Neural cell (in vitro differentiated cells): ENCODE measurements around the gene TSHR. TPM values are rescaled to one million over a fixed set of nuclear protein-coding genes. Genes with fewer than 3 reads are reported as not detected.

Experiments
- H2AFZ ChIP-seq: fragments of 200-600, 300-800 bp; sonication (generic), shearing (Covaris generic); 2 replicates; pipeline ENCODE4 v1.6.0; 2014; ENCODE audit warnings: low read depth, mild to moderate bottlenecking, antibody characterized with exemption, low read length, moderate library complexity
- H3F3A ChIP-seq: fragments of 200-600 bp; shearing (Covaris generic); 2 replicates; pipeline ENCODE4 v1.6.1; 2016; ENCODE audit warnings: mild to moderate bottlenecking, moderate library complexity, mixed read lengths, antibody characterized with exemption, low read length; ENCODE audit not compliant: insufficient read depth, poor library complexity, severe bottlenecking
- H3K27ac ChIP-seq: fragments of 200-600, 300-800 bp; sonication (generic), shearing (Covaris generic); 2 replicates; pipeline ENCODE4 v1.5.1; 2014; ENCODE audit warnings: mild to moderate bottlenecking, low read length, moderate library complexity
- H3K27me3 ChIP-seq: fragments of 300-800, 200-600 bp; sonication (generic), shearing (Covaris generic); 2 replicates; pipeline ENCODE4 v1.6.0; 2014; ENCODE audit warnings: mild to moderate bottlenecking, low read depth, low read length, moderate library complexity; ENCODE audit not compliant: insufficient read depth
- H3K36me3 ChIP-seq: fragments of 300-800, 200-600 bp; sonication (generic), shearing (Covaris generic); 2 replicates; pipeline ENCODE4 v1.5.1; 2014; ENCODE audit warnings: mild to moderate bottlenecking, antibody characterized with exemption, low read length, moderate library complexity; ENCODE audit not compliant: insufficient read depth
- H3K4me2 ChIP-seq: fragments of 300-800, 200-600 bp; sonication (generic), shearing (Covaris generic); 2 replicates; pipeline ENCODE4 v1.6.0; 2014; ENCODE audit warnings: mild to moderate bottlenecking, low read length
- H3K4me3 ChIP-seq: fragments of 300-800, 200-600 bp; sonication (generic), shearing (Covaris generic); 2 replicates; pipeline ENCODE4 v1.5.1; 2014; ENCODE audit warnings: mild to moderate bottlenecking, low read length, moderate library complexity
- H3K79me2 ChIP-seq: fragments of 200-600 bp; shearing (Covaris generic); replicated peaks from 2 replicates; pipeline ENCODE4 v1.6.0; 2014; ENCODE audit warnings: mild to moderate bottlenecking, low read length, moderate library complexity; ENCODE audit not compliant: insufficient read depth
- H3K9ac ChIP-seq: fragments of 300-800, 200-600 bp; sonication (generic), shearing (Covaris generic); 2 replicates; pipeline ENCODE4 v1.6.1; 2016; ENCODE audit warnings: mild to moderate bottlenecking, low read length, mixed read lengths
- H3K9me2 ChIP-seq: fragments of 200-600 bp; shearing (Covaris generic); 2 replicates; pipeline ENCODE4 v1.6.1; 2016; ENCODE audit warnings: mild to moderate bottlenecking, low read length, mixed read lengths; ENCODE audit not compliant: insufficient read depth
- H3K9me3 ChIP-seq: fragments of 200-600, 300-800 bp; sonication (generic), shearing (Covaris generic); 2 replicates; pipeline ENCODE4 v1.6.1; 2016; ENCODE audit warnings: mild to moderate bottlenecking, mixed run types, low read length, moderate library complexity, mixed read lengths
- H4K20me1 ChIP-seq: fragments of 200-600 bp; shearing (Covaris generic); 2 replicates; pipeline ENCODE4 v1.6.1; 2016; ENCODE audit warnings: mild to moderate bottlenecking, mixed run types; ENCODE audit not compliant: insufficient read depth
- EP300 ChIP-seq: fragments of 450-650 bp; conservative IDR thresholded peaks from 2 replicates; pipeline ENCODE4 v1.6.1; 2014; ENCODE audit warnings: antibody characterized with exemption, mild to moderate bottlenecking, moderate library complexity; ENCODE audit not compliant: poor library complexity, severe bottlenecking
- EZH2 ChIP-seq: fragments of 200-600, 300-800 bp; shearing (Covaris generic), sonication (generic); IDR thresholded peaks from 2 replicates; pipeline ENCODE4 v1.6.1; 2014; ENCODE audit warnings: antibody characterized with exemption, low read length, borderline replicate concordance, mild to moderate bottlenecking; ENCODE audit not compliant: insufficient read depth, poor library complexity, severe bottlenecking
- MXI1 ChIP-seq: fragments of 450-650 bp; conservative IDR thresholded peaks from 2 replicates; pipeline ENCODE4 v1.6.1; 2014; ENCODE audit warnings: antibody characterized with exemption, mild to moderate bottlenecking; ENCODE audit not compliant: poor library complexity, severe bottlenecking
- POLR2AphosphoS5 ChIP-seq: IDR thresholded peaks from 2 replicates; pipeline ENCODE4 v1.6.1; 2012
- RAD21 ChIP-seq: fragments of 450-650 bp; conservative IDR thresholded peaks from 2 replicates; pipeline ENCODE4 v1.6.1; 2014; ENCODE audit warnings: antibody characterized with exemption, mild to moderate bottlenecking, moderate library complexity
- SMC3 ChIP-seq: fragments of 450-650 bp; conservative IDR thresholded peaks from 2 replicates; pipeline ENCODE4 v1.6.1; 2014; ENCODE audit warnings: antibody characterized with exemption, mild to moderate bottlenecking, moderate library complexity; ENCODE audit not compliant: poor library complexity
- TAF1 ChIP-seq: IDR thresholded peaks from 2 replicates; pipeline ENCODE4 v1.6.1; 2012; ENCODE audit warnings: low read depth
- polyA minus RNA-seq: library from RNA; depleted of rRNA, polyadenylated mRNA; stranded (reverse); fragments of >200 nt; gene quantifications from 2 replicates; pipeline ENCODE4 v1.2.3, GENCODE V29; 2014
- polyA plus RNA-seq: library from polyadenylated mRNA; depleted of rRNA; stranded (reverse); fragments of >200 nt; gene quantifications from 2 replicates; pipeline ENCODE4 v1.2.3, GENCODE V29; 2014
- TF ChIP-seq, protein P1 (sequence below): IDR thresholded peaks from 2 replicates; pipeline ENCODE4 v1.6.1; 2012; ENCODE audit warnings: borderline replicate concordance
- TF ChIP-seq, protein P2 (sequence below): fragments of 450-650 bp; IDR thresholded peaks from 2 replicates; pipeline ENCODE4 v1.5.1; 2014; ENCODE audit warnings: antibody characterized with exemption, mild to moderate bottlenecking, moderate library complexity; ENCODE audit not compliant: poor library complexity, severe bottlenecking

The TSHR gene
- polyA plus RNA-seq (not detected in 2 replicates), polyA minus RNA-seq (not detected in 2 replicates)

- H3K9me2 ChIP-seq: no peaks in the 10 kb centered on the region
- H3K27ac ChIP-seq: no peak within 1 kb of the TSS
- H3F3A ChIP-seq: no peaks in the 10 kb centered on the region
- H4K20me1 ChIP-seq: no peaks in the 10 kb centered on the region
- peak within 1 kb of the TSS; percentile 67 for H3K4me2 ChIP-seq
- no peaks in the 10 kb centered on the region for H3K36me3 ChIP-seq
- peaks cover 15% of the 10 kb centered on the region for H3K27me3 ChIP-seq
- H3K79me2 ChIP-seq: no peaks in the 10 kb centered on the region
- H3K9ac ChIP-seq: peak within 1 kb of the TSS; percentile 39
- peak within 1 kb of the TSS; percentile 68 for H3K4me3 ChIP-seq
- TF ChIP-seq EP300 (no peak), EZH2 (no peak), MXI1 (no peak), TAF1 (no peak), POLR2AphosphoS5 (no peak), SMC3 (no peak), RAD21 (no peak)
- TF ChIP-seq, protein P1, sequence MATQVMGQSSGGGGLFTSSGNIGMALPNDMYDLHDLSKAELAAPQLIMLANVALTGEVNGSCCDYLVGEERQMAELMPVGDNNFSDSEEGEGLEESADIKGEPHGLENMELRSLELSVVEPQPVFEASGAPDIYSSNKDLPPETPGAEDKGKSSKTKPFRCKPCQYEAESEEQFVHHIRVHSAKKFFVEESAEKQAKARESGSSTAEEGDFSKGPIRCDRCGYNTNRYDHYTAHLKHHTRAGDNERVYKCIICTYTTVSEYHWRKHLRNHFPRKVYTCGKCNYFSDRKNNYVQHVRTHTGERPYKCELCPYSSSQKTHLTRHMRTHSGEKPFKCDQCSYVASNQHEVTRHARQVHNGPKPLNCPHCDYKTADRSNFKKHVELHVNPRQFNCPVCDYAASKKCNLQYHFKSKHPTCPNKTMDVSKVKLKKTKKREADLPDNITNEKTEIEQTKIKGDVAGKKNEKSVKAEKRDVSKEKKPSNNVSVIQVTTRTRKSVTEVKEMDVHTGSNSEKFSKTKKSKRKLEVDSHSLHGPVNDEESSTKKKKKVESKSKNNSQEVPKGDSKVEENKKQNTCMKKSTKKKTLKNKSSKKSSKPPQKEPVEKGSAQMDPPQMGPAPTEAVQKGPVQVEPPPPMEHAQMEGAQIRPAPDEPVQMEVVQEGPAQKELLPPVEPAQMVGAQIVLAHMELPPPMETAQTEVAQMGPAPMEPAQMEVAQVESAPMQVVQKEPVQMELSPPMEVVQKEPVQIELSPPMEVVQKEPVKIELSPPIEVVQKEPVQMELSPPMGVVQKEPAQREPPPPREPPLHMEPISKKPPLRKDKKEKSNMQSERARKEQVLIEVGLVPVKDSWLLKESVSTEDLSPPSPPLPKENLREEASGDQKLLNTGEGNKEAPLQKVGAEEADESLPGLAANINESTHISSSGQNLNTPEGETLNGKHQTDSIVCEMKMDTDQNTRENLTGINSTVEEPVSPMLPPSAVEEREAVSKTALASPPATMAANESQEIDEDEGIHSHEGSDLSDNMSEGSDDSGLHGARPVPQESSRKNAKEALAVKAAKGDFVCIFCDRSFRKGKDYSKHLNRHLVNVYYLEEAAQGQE: no peak
- TF ChIP-seq, protein P2, sequence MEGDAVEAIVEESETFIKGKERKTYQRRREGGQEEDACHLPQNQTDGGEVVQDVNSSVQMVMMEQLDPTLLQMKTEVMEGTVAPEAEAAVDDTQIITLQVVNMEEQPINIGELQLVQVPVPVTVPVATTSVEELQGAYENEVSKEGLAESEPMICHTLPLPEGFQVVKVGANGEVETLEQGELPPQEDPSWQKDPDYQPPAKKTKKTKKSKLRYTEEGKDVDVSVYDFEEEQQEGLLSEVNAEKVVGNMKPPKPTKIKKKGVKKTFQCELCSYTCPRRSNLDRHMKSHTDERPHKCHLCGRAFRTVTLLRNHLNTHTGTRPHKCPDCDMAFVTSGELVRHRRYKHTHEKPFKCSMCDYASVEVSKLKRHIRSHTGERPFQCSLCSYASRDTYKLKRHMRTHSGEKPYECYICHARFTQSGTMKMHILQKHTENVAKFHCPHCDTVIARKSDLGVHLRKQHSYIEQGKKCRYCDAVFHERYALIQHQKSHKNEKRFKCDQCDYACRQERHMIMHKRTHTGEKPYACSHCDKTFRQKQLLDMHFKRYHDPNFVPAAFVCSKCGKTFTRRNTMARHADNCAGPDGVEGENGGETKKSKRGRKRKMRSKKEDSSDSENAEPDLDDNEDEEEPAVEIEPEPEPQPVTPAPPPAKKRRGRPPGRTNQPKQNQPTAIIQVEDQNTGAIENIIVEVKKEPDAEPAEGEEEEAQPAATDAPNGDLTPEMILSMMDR: no peak
- H2AFZ ChIP-seq: peak within 1 kb of the TSS; percentile 15
- no peaks in the 10 kb centered on the region for H3K9me3 ChIP-seq
Observed at GRCh38 chr14:80955416-80955941, at the start of gene TSHR. Gene TSHR (plus strand): TSS chr14:80955621. CDS start chr14:80955681, 60 bp downstream.

DNA sequence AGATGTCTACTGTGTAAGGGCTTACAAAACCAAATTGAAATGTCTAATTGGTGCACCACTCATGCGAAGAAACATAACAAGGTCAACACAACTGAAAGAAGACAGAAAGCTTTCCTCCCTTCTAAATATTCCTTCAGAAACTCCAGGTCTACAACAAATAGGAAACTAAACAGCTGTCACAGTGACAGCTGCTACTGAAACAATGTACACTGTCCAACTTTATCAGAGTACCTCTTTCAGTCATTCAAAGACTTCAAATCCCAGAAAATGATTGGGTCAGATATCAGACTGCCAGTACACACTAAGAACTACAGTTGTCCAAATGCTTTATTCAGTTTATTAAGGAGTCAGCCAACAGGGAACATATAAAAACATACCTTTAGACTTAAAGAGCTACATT, 49.1 kb upstream of the TSHR start:
- Histone ChIP-seq H3K9me2 (no peaks in the 10 kb centered on the region), H3K9me3 (no peaks in the 10 kb centered on the region), H3K79me2 (no peaks in the 10 kb centered on the region), H3F3A (no peaks in the 10 kb centered on the region), H2AFZ (no peak overlapping the region), H4K20me1 (no peaks in the 10 kb centered on the region), H3K27ac (no peak overlapping the region), H3K27me3 (no peaks in the 10 kb centered on the region), H3K4me3 (no peak overlapping the region), H3K36me3 (no peaks in the 10 kb centered on the region), H3K4me2 (no peak overlapping the region), H3K9ac (no peak overlapping the region)
- no peak for TF ChIP-seq EZH2
- TF ChIP-seq, protein P1: no peak
- no peak for TF ChIP-seq POLR2AphosphoS5
- no peak for TF ChIP-seq TAF1
- TF ChIP-seq SMC3: no peak
- TF ChIP-seq RAD21: no peak
- no peak for TF ChIP-seq MXI1
- TF ChIP-seq EP300: no peak
- TF ChIP-seq, protein P2: no peak
